Mesenchymal stem cell (in vitro differentiated cells and primary cell): ENCODE data around the gene RPSA.
"Not testable (repeated sequence)": the region's sequence is repeated elsewhere in the genome, so short reads cannot be mapped to it uniquely, and the experiment has no call there.

Experiments
- DNase-seq: peaks from one replicate; pipeline ENCODE4 v3.0.0-alpha.2; 2013
- H2AFZ ChIP-seq: one replicate; pipeline ENCODE4 v1.6.1; 2013; ENCODE audit warnings: low read depth, mild to moderate bottlenecking, control low read depth, inconsistent platforms, low read length, moderate library complexity
- H2AK5ac ChIP-seq: 2 replicates; pipeline ENCODE4 v1.6.1; 2013; ENCODE audit warnings: low read length, moderate library complexity, mild to moderate bottlenecking, inconsistent platforms; ENCODE audit not compliant: severe bottlenecking
- H2BK120ac ChIP-seq: one replicate; pipeline ENCODE4 v1.6.1; 2013; ENCODE audit warnings: low read depth, mild to moderate bottlenecking, inconsistent platforms, low read length, moderate library complexity
- H2BK12ac ChIP-seq, 2 experiments: one replicate each; pipeline ENCODE4 v1.6.1; 2013; ENCODE audit warnings: inconsistent platforms in 2 of 2, low read length in 2 of 2, mild to moderate bottlenecking in 2 of 2, moderate library complexity in 2 of 2, control low read depth in 1 of 2
- H2BK15ac ChIP-seq: one replicate; pipeline ENCODE4 v1.6.1; 2013; ENCODE audit warnings: mild to moderate bottlenecking, low read depth, inconsistent platforms; ENCODE audit not compliant: poor library complexity, severe bottlenecking
- H2BK5ac ChIP-seq: 2 replicates; pipeline ENCODE4 v1.6.1; 2013; ENCODE audit warnings: low read depth, mild to moderate bottlenecking, low read length, control low read depth, inconsistent platforms; ENCODE audit not compliant: poor library complexity, severe bottlenecking
- H3K14ac ChIP-seq, 2 experiments: one replicate each; pipeline ENCODE4 v1.6.1; 2013; ENCODE audit warnings: inconsistent platforms in 2 of 2, low read length in 2 of 2, control low read depth in 1 of 2, mild to moderate bottlenecking in 1 of 2, moderate library complexity in 1 of 2
- H3K18ac ChIP-seq, 2 experiments: one replicate each; pipeline ENCODE4 v1.6.1; 2013; ENCODE audit warnings: inconsistent platforms in 2 of 2, low read length in 2 of 2, control low read depth in 1 of 2, low read depth in 1 of 2, mild to moderate bottlenecking in 1 of 2
- H3K23ac ChIP-seq, 2 experiments: one replicate each; pipeline ENCODE4 v1.6.1; 2013; ENCODE audit warnings: inconsistent platforms in 2 of 2, low read length in 2 of 2, mild to moderate bottlenecking in 2 of 2, moderate library complexity in 2 of 2, control low read depth in 1 of 2
- H3K27ac ChIP-seq: 2 replicates; pipeline ENCODE4 v1.5.1; 2013; ENCODE audit warnings: mild to moderate bottlenecking, moderate library complexity, low read length, control low read depth, inconsistent platforms; ENCODE audit not compliant: poor library complexity, severe bottlenecking
- H3K27me3 ChIP-seq, 2 experiments: 2 replicates each; pipeline versions ENCODE4 v1.6.1 to v1.7.0; 2013; ENCODE audit warnings: low read length in 2 of 2, mild to moderate bottlenecking in 2 of 2, moderate library complexity in 2 of 2, control low read depth in 1 of 2, inconsistent platforms in 1 of 2; ENCODE audit not compliant: control insufficient read depth in 1 of 2, insufficient read depth in 1 of 2
- H3K36me3 ChIP-seq, 2 experiments: 2 replicates each; pipeline versions ENCODE4 v1.6.1 to v1.7.0; 2013; ENCODE audit warnings: low read length in 2 of 2, control low read depth in 1 of 2, inconsistent platforms in 1 of 2, low read depth in 1 of 2, mild to moderate bottlenecking in 1 of 2; ENCODE audit not compliant: insufficient read depth in 2 of 2, control insufficient read depth in 1 of 2
- H3K4ac ChIP-seq, 2 experiments: one replicate each; pipeline ENCODE4 v1.6.1; 2013; ENCODE audit warnings: inconsistent platforms in 2 of 2, low read length in 2 of 2, mild to moderate bottlenecking in 2 of 2, moderate library complexity in 2 of 2, control low read depth in 1 of 2, low read depth in 1 of 2
- H3K4me1 ChIP-seq: 2 replicates; pipeline ENCODE4 v1.6.1; 2013; ENCODE audit warnings: low read depth, low read length, control low read depth; ENCODE audit not compliant: control insufficient read depth, insufficient read depth
- H3K4me2 ChIP-seq: 2 replicates; pipeline ENCODE4 v1.6.1; 2013; ENCODE audit warnings: low read length, mild to moderate bottlenecking, inconsistent platforms; ENCODE audit not compliant: poor library complexity, severe bottlenecking
- H3K4me3 ChIP-seq, 2 experiments: 2 replicates each; pipeline versions ENCODE4 v1.5.1 to v1.7.0; 2013; ENCODE audit warnings: low read length in 2 of 2, mild to moderate bottlenecking in 2 of 2, control low read depth in 1 of 2, low read depth in 1 of 2; ENCODE audit not compliant: insufficient read depth in 1 of 2
- H3K79me1 ChIP-seq: replicated peaks from 2 replicates; pipeline ENCODE4 v1.6.1; 2013; ENCODE audit warnings: mild to moderate bottlenecking, control low read depth, low read length, inconsistent platforms; ENCODE audit not compliant: poor library complexity, severe bottlenecking
- H3K9ac ChIP-seq: 2 replicates; pipeline ENCODE4 v1.7.0; 2013; ENCODE audit warnings: mild to moderate bottlenecking, low read length, moderate library complexity
- H3K9me3 ChIP-seq: 2 replicates; pipeline ENCODE4 v1.7.0; 2013; ENCODE audit warnings: mild to moderate bottlenecking, low read length; ENCODE audit not compliant: control insufficient read depth
- H4K8ac ChIP-seq: one replicate; pipeline ENCODE4 v1.6.1; 2013; ENCODE audit warnings: inconsistent platforms, mild to moderate bottlenecking, low read length, moderate library complexity
- H4K91ac ChIP-seq: one replicate; pipeline ENCODE4 v1.6.1; 2013; ENCODE audit warnings: mild to moderate bottlenecking, low read length, inconsistent platforms
- WGBS: methylation state at CpG from one replicate; pipeline ENCODE4 v1.1.7; 2013; ENCODE audit warnings: mixed read lengths; 5-methylcytosine and 5-hydroxymethylcytosine counted together

Gene RPSA

GRCh38 chr3:39448506-39449233 lies 42.1 kb downstream of the RPSA start:
- no peak overlapping the region for H2AFZ ChIP-seq
- H2BK5ac ChIP-seq = no peak overlapping the region
- H3K18ac ChIP-seq = no peak overlapping the region

GRCh38 chr3:39449796-39450195 lies 43.3 kb downstream of the RPSA start:
- WGBS = 78% methylated on average over 3 of the region's 3 CpGs
- no peak overlapping the region for H3K27ac ChIP-seq
- H3K14ac ChIP-seq = no peak overlapping the region
- no peak overlapping the region for H2AK5ac ChIP-seq
- H3K23ac ChIP-seq = no peak overlapping the region
- no peak for DNase-seq
- H2AFZ ChIP-seq = no peak overlapping the region
- peaks cover 2% of the 10 kb centered on the region for H3K4me1 ChIP-seq
- no peak overlapping the region for H3K18ac ChIP-seq
- no peak overlapping the region for H4K8ac ChIP-seq
- no peak overlapping the region for H4K91ac ChIP-seq
- no peaks in the 10 kb centered on the region for H3K36me3 ChIP-seq
- no peak overlapping the region for H3K4me2 ChIP-seq
- no peak overlapping the region for H2BK5ac ChIP-seq
- H2BK12ac ChIP-seq = no peak overlapping the region
- no peak overlapping the region for H3K4ac ChIP-seq
- no peak overlapping the region for H2BK120ac ChIP-seq
- H3K9me3 ChIP-seq = no peaks in the 10 kb centered on the region
- H3K27me3 ChIP-seq = peaks cover 3 to 4% of the 10 kb centered on the region in 2 experiments
- no peak overlapping the region for H3K9ac ChIP-seq
- no peak overlapping the region for H3K4me3 ChIP-seq
- H2BK15ac ChIP-seq = no peak overlapping the region
- H3K79me1 ChIP-seq = no peaks in the 10 kb centered on the region

More at GRCh38 chr3:39448506-39449233, 42.1 kb downstream of the RPSA start:
- Histone ChIP-seq H3K4ac (no peak overlapping the region), H3K4me3 (no peak overlapping the region), H3K9me3 (no peaks in the 10 kb centered on the region), H3K4me1 (peaks cover 2% of the 10 kb centered on the region), H2BK12ac (no peak overlapping the region), H4K91ac (no peak overlapping the region), H2AK5ac (no peak overlapping the region), H3K14ac (no peak overlapping the region), H3K36me3 (no peaks in the 10 kb centered on the region), H3K27me3 (peaks cover 0 to 3% of the 10 kb centered on the region in 2 experiments), H3K23ac (no peak overlapping the region), H3K9ac (no peak overlapping the region), H3K4me2 (no peak overlapping the region), H3K27ac (no peak overlapping the region), H3K79me1 (no peaks in the 10 kb centered on the region), H2BK15ac (no peak overlapping the region), H4K8ac (no peak overlapping the region), H2BK120ac (no peak overlapping the region)
- no peak for DNase-seq
- WGBS = 83% methylated on average over 6 of the region's 10 CpGs

GRCh38 chr3:39453134-39453533 lies 46.6 kb downstream of the RPSA start:
- Histone ChIP-seq H3K4me3 (no peak overlapping the region), H3K18ac (no peak overlapping the region), H3K4me2 (no peak overlapping the region), H3K27ac (no peak overlapping the region), H3K9me3 (no peaks in the 10 kb centered on the region), H3K79me1 (no peaks in the 10 kb centered on the region), H3K23ac (no peak overlapping the region), H2BK120ac (no peak overlapping the region), H3K36me3 (no peaks in the 10 kb centered on the region), H3K4me1 (no peaks in the 10 kb centered on the region), H2BK15ac (no peak overlapping the region), H3K4ac (no peak overlapping the region), H2AK5ac (no peak overlapping the region), H2BK12ac (no peak overlapping the region), H4K91ac (no peak overlapping the region), H2BK5ac (no peak overlapping the region), H3K27me3 (peaks cover 3 to 9% of the 10 kb centered on the region in 2 experiments), H3K9ac (no peak overlapping the region), H3K14ac (no peak overlapping the region), H4K8ac (no peak overlapping the region), H2AFZ (no peak overlapping the region)
- WGBS = no CpG with 5 or more reads among the region's 1 CpG
- DNase-seq = no peak

GRCh38 chr3:39453872-39454271 lies 47.4 kb downstream of the RPSA start:
- not testable (repeated sequence) for H3K4ac ChIP-seq, H3K14ac ChIP-seq, H2BK12ac ChIP-seq, H3K4me1 ChIP-seq, H3K27ac ChIP-seq, H2AFZ ChIP-seq, H2BK15ac ChIP-seq, H4K91ac ChIP-seq, H2BK5ac ChIP-seq, H3K27me3 ChIP-seq, H3K9ac ChIP-seq, H3K79me1 ChIP-seq, H2BK120ac ChIP-seq, H3K23ac ChIP-seq, H3K4me3 ChIP-seq, H2AK5ac ChIP-seq, H3K36me3 ChIP-seq, H4K8ac ChIP-seq, H3K9me3 ChIP-seq, H3K4me2 ChIP-seq, H3K18ac ChIP-seq, DNase-seq
- 92% methylated on average over 6 of the region's 7 CpGs for WGBS
